GM21528 (cell line): ENCODE data around the gene ZGPAT.
"Not testable (repeated sequence)": the region's sequence is repeated elsewhere in the genome, so short reads cannot be mapped to it uniquely, and the experiment has no call there.

Experiments used
- ATAC-seq: cut with Tn5 transposase; IDR thresholded peaks from one replicate; pipeline ENCODE4 v1.9.1; 2021; ENCODE audit warnings: mild to moderate bottlenecking, moderate library complexity; ENCODE audit not compliant: unreplicated experiment, low FRiP score

ZGPAT gene

DNA sequence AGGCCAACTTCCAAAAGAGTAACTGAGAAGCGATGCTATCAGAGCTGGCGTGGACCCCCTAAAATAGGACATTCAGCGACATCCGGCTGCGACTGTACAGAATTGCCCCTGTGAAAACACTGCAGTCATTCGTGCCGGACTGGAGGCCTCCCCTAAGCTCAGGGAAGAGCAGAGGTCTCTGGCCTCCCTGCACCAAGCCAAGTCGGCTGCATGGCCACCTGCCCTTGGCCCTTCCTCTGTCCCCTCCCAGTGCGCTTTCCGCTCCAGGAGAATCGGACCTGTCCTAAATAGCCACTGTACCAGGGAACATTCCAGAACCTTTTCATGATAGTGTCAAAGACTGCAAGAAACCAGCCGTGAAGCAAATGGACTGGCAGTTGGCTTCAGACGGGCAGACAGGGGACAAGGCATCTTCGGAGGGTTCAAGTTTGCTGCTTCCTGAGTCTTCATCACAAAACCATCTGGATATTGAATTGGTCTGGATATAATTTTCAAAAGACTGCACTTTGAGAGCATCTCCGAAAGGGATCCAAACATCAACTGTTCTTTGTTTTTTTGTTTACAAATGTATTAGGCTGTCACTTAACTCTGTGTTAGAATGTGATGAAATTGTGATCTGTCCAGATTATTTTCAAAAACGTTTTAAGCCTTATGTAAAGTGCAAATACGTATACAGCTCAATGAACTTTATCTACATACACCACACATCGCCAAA lies 48.3 kb downstream of the ZGPAT start:
- no peak for ATAC-seq

DNA sequence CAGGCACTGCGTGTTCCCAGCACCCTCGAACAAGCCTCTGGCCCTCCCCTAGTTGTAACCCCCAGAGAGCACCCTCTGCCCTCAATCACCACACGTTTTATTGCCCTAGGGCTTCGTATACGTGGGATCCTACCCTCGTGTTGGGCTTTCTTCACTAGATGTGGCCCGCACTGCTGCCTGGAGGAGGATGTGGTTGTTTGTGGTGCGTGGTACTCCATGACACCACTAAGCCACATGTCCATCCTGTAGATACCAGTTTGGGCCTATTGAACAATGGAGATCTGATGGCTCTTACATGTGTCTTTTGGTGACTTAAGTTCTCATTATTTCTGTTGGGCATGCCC lies 48.8 kb downstream of the ZGPAT start:
- no peak for ATAC-seq

DNA sequence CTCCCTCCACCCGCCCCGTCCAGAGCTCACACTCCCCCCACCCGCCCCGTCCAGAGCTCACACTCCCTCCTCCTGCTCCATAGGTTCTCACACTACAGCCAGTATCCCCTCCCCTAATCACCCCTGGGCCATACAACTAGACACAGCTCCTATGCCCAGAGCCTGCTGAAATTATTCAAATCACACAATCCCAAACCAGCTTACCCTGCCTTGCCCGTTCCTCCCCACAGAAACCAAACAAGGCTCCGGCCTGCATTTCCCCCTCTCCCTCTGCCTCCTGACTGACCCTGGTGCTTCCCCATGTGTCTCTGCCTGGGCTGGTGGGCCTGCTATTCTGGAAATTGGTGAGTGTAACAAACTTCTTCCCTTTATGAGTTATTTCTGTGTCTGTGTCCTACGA lies 50.3 kb downstream of the ZGPAT start:
- no peak for ATAC-seq

DNA sequence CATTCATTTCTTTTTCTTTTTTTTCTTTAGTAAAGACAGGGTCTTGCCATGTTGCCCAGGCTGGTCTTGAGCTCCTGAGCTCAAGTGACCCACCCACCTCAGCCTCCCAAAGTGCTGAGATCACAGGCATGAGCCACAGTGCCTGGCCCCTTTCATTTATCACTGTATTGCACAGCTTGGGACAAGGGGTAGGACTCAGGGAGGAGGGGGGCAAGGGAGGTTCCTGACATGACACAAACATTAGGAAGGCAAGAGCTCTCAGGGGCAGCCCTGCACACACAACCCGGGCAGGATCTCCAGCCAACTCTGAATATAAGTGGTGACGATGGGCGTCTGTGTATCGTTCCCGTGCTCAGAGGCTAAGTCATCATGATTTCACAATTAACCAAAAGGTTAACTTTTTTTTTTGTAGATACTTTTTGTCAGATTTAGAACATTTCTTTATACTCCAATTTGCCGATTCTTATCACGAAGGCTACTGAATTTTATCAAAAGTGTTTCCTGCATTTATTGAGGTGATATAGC lies 51.6 kb downstream of the ZGPAT start:
- no peak for ATAC-seq

DNA sequence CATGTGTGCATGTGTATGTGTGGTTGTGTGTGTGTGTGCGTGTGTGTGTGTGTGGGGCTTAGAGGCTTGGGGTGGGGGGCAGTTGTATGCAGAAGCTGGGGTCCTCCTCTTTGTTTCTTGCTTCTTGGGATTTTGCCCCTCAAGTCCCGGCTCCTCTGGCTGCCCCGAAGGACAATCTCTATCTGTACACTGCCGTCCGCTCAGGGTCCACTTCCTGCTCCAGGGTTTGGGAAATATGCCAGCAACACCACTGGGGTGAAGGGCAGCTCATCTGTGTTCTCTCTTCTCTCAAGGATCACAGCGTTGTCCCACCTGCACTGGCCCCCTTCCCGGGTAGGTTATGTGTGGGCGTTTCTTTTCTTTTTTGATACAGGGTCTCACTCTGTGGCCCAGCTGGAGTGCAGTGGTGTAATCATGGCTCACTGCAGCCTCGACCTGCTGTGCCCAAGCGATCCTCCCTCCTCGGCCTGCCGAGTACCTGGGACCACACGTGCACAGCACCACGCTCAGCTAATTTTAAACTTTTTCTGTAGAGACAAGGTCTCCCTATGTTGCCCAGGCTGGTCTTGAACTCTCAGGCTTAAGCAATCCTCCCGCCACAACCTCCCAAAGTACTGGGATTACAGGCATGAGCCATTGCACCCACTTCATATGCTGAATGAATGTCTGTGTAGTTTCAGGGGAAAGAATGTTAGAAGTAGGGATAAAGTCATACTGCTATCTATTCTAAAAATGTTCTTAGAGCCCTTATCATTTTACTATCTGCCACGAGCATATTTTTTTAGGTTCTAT lies 57.4 kb downstream of the ZGPAT start:
- no peak for ATAC-seq

DNA sequence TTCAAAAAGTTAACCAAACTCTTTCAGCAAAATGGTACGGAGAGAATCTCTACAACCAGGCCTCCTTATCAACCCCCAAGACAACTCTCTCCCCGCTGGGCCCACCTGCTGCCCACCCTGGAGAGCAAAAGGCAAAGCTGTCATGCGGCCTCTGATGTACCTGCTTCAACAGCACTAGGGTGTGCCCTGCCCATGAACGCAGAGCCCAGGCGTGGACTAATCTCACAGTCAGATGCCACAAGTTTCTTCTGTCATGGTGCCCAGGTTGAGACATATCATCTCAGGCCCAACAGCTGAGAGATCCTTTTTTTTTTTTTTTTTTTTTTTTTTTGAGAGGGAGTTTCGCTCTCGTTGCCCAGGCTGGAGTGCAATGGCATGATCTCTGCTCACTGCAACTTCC lies 58.1 kb downstream of the ZGPAT start:
- no peak for ATAC-seq

DNA sequence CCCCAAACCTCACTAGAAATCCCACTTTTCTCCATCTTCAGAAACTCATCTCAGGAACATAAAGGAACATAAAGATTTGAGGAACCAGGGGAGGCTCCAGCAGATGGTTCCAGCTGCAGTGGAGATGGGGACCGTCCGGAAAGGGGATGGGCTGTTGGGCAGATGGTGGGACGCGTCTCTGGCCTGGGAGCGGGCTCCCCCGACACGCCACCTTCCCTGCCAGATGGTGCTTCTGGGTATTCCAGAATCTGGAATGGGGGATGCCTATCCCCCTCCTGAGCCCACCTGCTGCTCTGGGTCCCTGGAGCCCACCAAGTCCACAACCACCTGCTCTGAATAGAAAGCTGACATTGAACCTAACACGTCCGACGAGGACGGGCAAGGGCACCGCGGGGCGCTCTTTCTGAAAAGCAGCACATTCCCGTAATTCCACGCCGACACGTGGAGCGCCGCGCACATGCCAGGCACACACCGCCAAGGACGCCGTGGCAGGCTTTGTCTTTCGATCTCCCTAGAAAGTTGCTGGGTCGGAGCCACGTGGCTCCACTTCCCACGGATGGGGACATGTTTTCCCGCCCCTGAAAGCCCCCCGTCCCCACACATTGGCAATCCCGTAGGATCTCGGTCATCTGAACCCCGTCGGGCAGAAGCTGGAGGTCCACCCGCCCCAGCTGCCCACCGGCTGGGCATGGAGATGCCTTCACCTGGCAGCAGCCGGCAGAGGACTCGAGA lies 59.0 kb downstream of the ZGPAT start:
- ATAC-seq: no peak

DNA sequence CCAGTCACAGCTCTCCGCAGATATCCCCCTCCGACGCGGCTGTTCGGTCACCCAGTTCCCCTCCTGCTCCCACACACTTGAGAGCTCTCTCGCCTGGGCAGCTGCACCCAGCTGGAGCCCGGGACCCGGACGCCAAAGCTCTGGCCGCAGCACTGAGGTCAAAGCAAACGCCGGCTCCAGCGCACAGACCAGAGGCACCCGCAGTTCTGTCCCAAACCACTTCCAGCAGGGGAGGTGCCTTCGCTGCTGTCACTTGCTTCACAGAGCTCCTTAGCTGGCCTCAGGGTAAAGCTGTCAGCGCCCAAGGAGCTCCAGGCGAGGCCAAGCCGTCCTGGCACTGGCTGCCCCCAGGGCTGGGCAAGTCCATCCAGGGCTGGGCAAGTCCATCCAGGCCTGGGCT lies 59.6 kb downstream of the ZGPAT start:
- no peak for ATAC-seq

DNA sequence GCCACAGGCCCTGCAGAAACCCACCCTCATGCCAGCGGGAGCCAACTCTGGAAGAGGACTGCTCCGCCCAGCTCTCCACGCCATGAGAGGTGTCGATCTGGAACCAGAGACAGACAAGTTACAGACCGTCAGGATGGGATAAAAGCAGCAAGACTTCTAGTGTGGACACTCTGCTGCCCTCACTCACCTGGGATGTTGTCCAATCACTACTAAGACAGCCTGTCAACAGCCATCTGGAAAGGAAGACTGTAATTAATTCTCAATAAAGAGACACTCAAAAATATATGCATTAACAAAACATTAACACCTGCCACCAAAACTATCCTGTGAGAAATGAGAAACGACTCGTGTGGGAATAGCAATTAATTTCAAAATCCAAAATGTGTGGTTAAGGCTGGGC lies 60.0 kb downstream of the ZGPAT start:
- no peak for ATAC-seq

DNA sequence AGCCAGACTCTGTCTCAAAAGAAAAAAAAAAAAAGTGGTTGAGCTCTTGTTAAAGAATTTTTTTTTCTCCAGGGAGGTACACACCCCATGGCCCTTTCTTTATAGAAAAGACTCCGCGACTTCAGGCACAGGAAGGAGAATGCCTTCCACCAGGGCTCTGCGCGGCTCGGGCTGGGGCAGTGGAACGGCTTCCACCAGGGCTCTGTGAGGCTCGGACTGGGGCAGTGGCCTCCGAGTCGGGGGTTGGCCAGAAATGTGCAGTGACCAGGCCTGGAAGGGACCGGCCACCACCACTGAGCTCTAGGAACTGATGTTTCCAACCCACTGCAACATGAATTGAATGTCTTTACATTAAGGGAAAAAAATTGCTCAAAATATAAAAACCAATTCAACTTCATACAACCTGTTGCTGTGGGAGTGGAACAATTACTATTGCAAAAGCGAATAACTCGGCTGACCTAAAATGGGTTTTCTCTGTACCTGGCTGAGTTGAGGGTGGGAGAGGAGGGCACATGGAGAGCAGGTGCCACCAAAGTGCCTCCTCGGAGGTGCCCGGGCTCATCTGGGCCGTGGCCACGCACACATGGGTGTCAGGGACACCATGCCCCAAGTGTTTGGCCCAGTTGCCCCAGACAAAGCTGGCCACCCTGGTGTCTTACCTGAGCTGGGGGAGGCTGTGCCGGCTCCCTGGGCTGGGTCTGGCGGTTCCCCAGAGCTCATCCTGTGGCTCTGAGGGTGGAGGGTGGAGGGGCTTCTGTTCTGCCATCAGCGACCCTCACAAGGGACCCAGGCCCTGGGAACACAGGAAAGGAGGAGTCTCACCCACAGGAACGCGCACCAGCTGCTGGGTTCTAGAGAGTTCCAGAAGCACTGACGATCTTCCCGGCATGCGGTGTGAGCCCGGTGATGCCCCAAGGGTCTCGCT lies 61.0 kb downstream of the ZGPAT start:
- no peak for ATAC-seq

DNA sequence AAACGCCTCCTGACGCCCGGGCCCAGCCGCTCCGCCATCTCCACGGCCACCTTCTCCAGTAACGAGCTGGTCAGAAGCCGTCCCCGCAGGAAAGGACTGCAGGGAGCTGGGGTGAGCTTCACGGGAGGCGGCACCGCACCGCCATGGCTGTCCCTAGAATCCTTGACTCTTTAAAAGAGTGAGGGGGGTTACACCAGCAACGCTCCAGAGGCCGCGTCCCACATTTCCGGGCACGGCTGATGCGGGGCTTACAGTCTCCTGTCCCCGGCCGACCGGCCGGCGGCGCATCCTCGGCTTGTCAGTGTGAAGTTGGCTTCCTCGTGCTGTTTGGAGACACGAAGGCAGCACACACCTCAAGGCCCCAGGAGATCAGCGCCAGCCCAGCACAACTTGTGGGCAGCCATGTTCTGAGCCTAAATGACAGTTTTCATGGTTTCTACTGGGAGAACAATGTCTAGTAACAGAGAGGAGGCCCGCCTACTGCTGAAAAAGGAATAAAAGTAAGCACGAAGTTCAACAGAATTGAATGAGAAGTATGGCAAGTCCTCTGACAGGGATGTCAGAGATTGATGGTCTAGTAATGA lies 62.1 kb downstream of the ZGPAT start:
- no peak for ATAC-seq

DNA sequence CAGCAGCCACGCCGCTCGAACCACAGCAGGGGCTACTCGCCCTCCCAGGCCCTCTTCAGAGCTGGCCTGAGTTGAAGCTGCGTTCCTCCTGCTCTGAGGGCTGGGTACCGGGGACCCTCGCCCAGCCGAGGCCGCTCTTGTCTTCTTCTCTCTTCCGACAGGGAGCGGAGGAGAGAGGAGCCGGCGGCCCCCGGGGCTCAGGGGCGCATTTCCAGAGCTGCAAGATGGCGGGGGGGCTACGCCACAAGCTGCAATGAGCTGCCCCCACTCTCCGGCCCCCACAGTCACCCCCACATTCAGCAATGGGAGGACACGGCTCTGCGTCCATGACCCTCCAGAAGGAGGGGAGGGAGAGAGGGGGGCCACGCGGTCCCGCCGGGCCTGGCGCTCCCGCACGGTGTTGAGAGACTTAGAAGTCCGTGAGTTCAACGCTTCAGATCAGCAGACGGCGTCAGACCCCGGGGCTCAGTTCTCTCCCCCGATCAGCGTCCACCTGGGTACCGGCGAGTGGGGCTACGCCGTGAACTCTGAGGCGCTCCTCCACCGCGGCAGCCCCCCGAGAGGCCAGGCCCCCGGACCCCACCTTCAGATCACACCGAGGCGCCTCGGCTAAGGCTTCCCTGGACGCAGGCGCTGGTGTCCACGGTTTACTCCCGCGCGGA lies 63.3 kb downstream of the ZGPAT start:
- no peak for ATAC-seq

DNA sequence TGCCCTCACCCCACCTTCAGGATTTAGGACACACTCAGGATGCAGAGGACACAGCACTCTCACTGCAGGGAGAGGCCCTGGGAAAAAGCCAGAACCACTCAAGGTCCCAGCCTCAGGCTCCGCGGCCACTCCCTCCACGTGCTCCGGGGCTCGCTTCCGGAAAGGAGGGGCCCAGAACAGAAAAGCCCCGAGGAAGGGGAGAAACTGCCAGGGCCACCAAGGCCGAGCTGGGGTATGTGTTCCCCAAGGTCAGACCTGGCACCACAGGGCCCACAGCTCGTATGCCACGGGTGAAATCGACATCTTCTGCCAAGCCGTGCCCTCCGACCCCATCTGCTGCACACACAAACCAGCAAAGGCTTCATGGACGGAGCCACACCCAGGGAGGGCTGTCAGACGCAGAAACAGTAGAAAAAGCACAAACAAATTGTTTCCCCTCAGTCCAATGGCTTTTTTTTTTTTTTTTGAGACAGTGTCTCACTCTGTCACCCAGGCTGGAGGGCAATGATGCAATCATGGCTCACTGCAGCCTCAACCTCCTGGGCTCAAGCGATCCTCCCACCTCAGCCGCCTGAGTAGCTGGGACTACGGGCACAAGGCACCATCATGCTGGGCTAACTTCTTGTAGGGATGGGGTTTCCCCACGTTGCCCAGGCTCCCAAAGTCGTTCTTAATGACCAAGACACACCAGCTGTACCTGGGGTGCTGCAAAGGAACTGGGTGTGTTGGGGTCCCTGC lies 65.1 kb downstream of the ZGPAT start:
- no peak for ATAC-seq

DNA sequence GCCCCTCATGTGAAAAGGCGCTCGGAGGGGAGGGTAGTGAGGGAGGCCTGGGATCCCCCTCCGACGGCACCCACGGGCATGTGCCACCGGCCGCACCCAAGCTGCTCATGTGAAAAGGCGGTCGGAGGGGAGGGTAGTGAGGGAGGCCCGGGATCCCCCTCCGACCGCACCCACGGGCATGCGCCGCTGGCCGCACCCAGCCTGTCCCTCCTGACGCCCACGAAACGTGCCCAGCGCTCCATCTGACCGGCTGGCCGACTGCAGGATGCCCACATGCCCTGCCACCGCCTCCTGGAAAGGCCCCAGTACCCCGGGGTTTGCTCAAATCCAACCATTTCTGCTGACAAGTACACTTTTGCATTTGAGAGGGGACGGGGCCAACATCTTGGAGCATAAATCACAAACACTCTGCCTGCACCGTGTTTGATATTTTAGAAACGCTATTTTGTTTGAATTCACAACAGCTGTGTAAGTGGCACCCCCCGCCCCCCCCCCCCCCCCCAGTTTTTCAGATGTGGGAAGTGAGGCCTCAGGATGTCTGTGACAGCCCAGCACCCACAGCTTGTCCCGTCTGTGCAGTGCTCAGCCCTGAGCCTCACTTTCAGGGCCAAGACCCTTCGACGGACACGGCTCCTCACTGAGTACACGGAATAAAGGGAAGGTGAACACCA lies 65.9 kb downstream of the ZGPAT start:
- no peak for ATAC-seq

DNA sequence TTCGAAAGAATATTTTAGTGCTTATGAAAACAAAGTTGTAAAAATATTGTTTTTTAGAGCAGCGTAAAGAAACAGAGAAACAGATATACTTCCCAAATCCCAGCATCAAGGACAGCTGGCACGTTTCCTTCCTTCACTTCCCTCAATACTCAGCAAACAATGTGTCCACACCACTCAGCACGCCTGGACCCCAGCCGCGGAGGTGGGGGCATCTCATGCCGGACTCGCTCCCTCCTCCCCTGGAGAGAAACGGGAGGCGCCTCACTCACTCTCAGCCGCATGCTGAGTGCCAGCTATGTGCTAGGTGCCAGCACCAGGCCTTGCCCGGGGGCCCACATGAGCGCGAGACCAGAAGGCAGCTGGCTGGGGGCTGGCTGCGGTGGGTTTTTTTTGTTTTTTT lies 66.5 kb downstream of the ZGPAT start:
- ATAC-seq: no peak

DNA sequence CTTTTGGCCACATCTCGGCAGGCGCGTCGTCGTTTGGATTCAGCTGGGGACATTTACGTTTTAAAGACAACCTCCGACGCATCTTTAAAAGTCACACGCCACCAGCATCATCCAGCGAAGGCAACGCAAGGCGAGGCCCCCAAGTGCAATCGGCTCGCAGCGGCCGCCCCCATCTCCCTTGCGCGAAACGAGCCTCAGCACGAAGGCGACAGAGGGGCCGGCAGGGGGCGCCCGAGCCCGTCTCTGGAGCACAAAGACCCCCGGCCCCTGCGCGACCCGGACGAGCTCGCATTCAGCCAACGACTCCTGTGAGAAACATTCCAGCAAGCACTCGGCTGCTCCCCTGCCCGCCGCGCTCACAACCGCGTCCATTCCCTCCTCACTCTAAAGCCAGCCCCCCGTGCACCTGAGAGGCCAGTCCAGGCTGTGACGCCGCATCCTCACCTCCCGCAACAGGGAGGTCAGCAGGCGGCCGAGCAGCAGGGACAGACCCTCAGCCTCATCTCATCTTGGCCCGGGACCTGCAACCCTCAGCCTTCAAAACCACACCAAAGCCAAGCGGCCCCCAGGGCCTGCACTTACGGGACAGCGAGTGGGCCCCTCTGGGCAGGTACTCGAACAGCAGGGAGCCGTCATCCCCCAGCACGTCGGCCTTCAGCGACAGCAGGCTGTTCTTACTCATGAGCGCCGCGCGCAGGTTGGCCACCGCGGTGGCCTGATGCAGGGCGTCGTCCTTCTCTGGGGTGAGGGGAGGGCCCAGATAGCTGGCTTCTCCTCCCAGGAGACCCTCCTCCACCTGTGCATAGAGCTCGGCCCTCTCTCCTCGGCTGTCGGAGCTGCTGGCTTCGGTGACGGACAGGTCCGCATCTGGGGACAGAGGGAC lies 67.5 kb downstream of the ZGPAT start:
- ATAC-seq: no peak

DNA sequence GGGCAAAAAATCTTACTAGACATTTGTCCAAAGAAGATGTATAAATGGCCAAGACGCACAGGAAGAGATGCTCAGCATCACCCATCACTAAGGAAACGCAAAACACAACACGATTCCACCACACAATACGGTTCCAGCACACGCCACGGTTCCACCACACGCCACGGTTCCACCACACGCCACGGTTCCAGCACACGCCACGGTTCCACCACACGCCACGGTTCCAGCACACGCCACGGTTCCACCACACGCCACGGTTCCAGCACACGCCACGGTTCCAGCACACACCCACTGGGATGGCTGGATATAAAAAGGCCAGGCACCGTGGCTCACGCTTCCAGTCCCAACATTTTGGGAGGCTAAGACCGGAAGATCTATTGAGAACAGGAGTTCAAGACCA lies 69.0 kb downstream of the ZGPAT start:
- not testable (repeated sequence) for ATAC-seq
